ENCODE data around the gene SCARF2.

Gene SCARF2

GRCh38 chr22:20408891-20409290 lies 28.7 kb downstream of the SCARF2 start:
- Histone ChIP-seq H3K27ac (no peak overlapping the region), H3K4me3 (no peak overlapping the region)
- peak; percentile 50 for DNase-seq (ENCODE audit: low spot score)
- TF ChIP-seq CTCF (IDR thresholded peaks at IDR 0.05): no peak

GRCh38 chr22:20407829-20408228 lies 29.8 kb downstream of the SCARF2 start:
- DNase-seq (ENCODE audit: low spot score): peak; percentile 64

GRCh38 chr22:20406686-20407408 lies 30.8 kb downstream of the SCARF2 start:
- DNase-seq (ENCODE audit: low spot score): peak; percentile 38
- Histone ChIP-seq H3K4me3 (no peak overlapping the region), H3K27ac (no peak overlapping the region)
- TF ChIP-seq CTCF (IDR thresholded peaks at IDR 0.05): no peak

More at GRCh38 chr22:20407829-20408228, 29.8 kb downstream of the SCARF2 start:
- no peak for TF ChIP-seq CTCF (IDR thresholded peaks at IDR 0.05)
- Histone ChIP-seq H3K4me3 (no peak overlapping the region), H3K27ac (no peak overlapping the region)

GRCh38 chr22:20405931-20406685 lies 31.5 kb downstream of the SCARF2 start:
- TF ChIP-seq CTCF (IDR thresholded peaks at IDR 0.05): no peak

GRCh38 chr22:20405291-20405930 lies 32.2 kb downstream of the SCARF2 start:
- DNase-seq (ENCODE audit: low spot score): peak; percentile 60
- Histone ChIP-seq H3K27ac (no peak overlapping the region), H3K4me3 (no peak overlapping the region)
- no peak for TF ChIP-seq CTCF (IDR thresholded peaks at IDR 0.05)

More at GRCh38 chr22:20405931-20406685, 31.5 kb downstream of the SCARF2 start:
- Histone ChIP-seq H3K27ac (no peak overlapping the region), H3K4me3 (no peak overlapping the region)
- DNase-seq (ENCODE audit: low spot score): peak; percentile 68

- Histone ChIP-seq H3K4me3 (no peak overlapping the region), H3K27ac (no peak overlapping the region)
- DNase-seq (ENCODE audit: low spot score): peak; percentile 38
- TF ChIP-seq CTCF (IDR thresholded peaks at IDR 0.05): no peak
Observed at GRCh38 chr22:20404881-20405280, 32.7 kb downstream of the SCARF2 start.

All from coronary artery (tissue), 2 donors.